Measurements from ENCODE around the gene RAB37. TPM values are rescaled to one million over a fixed set of nuclear protein-coding genes. Genes with fewer than 3 reads are reported as not detected.
A peak's percentile ranks its signal among the peaks of the same experiment; 100 is the strongest.

RAB37 gene
- total and polyA plus RNA-seq, 2 of the 13 experiments (the other 11 are each of a cell fraction or from before 2014, with no cell fraction given) = 0.91 to 3.7 TPM

- TF ChIP-seq ZNF597 (CRISPR knock-in tag; IDR thresholded peaks at IDR 0.05) = no peak
- peak; percentile 90 for TF ChIP-seq ATF7-NPFF (CRISPR knock-in tag; IDR thresholded peaks at IDR 0.05; ENCODE audit: low read depth)
- TF ChIP-seq MAZ (IDR thresholded peaks at IDR 0.05; ENCODE audit: borderline replicate concordance, low read depth, low read length) = peak; percentile 94; the same call in 1 of the 2 replicates
- peak; percentile 94 for TF ChIP-seq MAZ (CRISPR knock-in tag; IDR thresholded peaks at IDR 0.05; ENCODE audit: low read depth)
- TF ChIP-seq ZNF430 (CRISPR knock-in tag; IDR thresholded peaks at IDR 0.05) = peak; percentile 89
- TF ChIP-seq ZNF333 (CRISPR knock-in tag; IDR thresholded peaks at IDR 0.05; ENCODE audit: borderline replicate concordance) = peak; percentile 89
- peak; percentile 69; the same call in 1 of the 2 replicates for TF ChIP-seq ZKSCAN5 (CRISPR knock-in tag; IDR thresholded peaks at IDR 0.05)
- peak; percentile 71 for TF ChIP-seq ZNF121 (CRISPR knock-in tag; IDR thresholded peaks at IDR 0.05)
- TF ChIP-seq DRAP1 (CRISPR knock-in tag; IDR thresholded peaks at IDR 0.05) = peak; percentile 61
- peak; percentile 91; the same call in 1 of the 2 replicates for TF ChIP-seq ZNF572 (CRISPR knock-in tag; IDR thresholded peaks at IDR 0.05)
- peak; percentile 95 for TF ChIP-seq GATAD2A (CRISPR knock-in tag; IDR thresholded peaks at IDR 0.05)
- TF ChIP-seq HNRNPK (IDR thresholded peaks at IDR 0.05; ENCODE audit: low read depth, low read length, poor library complexity, severe bottlenecking) = peak; percentile 73
- 0 out of 2 replicates have a peak, but pooled peaks have one; percentile 15 for TF ChIP-seq ARID3A (IDR thresholded peaks at IDR 0.05; ENCODE audit: low read depth, low read length)
- peak in 1 of 2 experiments; percentile 49; a peak in 2 of 4 replicates for TF ChIP-seq POLR2A (IDR thresholded peaks at IDR 0.05; ENCODE audit: insufficient read depth in 1 of 2, low read depth in 2 of 2, low read length in 2 of 2)
- peak; percentile 85 for TF ChIP-seq ZKSCAN8 (CRISPR knock-in tag; IDR thresholded peaks at IDR 0.05; ENCODE audit: borderline replicate concordance)
- peak; percentile 47; the same call in 1 of the 2 replicates for TF ChIP-seq ZNF543 (CRISPR knock-in tag; IDR thresholded peaks at IDR 0.05)
- TF ChIP-seq HOMEZ (CRISPR knock-in tag; IDR thresholded peaks at IDR 0.05; ENCODE audit: low read depth) = peak; percentile 21
- peak; percentile 71 for TF ChIP-seq ZNF264 (CRISPR knock-in tag; IDR thresholded peaks at IDR 0.05)
- TF ChIP-seq ZNF350 (CRISPR knock-in tag; IDR thresholded peaks at IDR 0.05; ENCODE audit: borderline replicate concordance, low read depth) = peak; percentile 62
- peak; percentile 75 for TF ChIP-seq ISL2 (CRISPR knock-in tag; IDR thresholded peaks at IDR 0.05)
- peak; percentile 94 for TF ChIP-seq ZBTB7A (CRISPR knock-in tag; IDR thresholded peaks at IDR 0.05)
- TF ChIP-seq ZSCAN20 (CRISPR knock-in tag; IDR thresholded peaks at IDR 0.05; ENCODE audit: borderline replicate concordance) = peak; percentile 29; the same call in 1 of the 2 replicates
- TF ChIP-seq RELA (CRISPR knock-in tag; IDR thresholded peaks at IDR 0.05) = peak; percentile 24; the same call in 1 of the 2 replicates
- peak; percentile 83; the same call in 1 of the 2 replicates for TF ChIP-seq MYC (CRISPR knock-in tag; IDR thresholded peaks at IDR 0.05; ENCODE audit: borderline replicate concordance)
- peak; percentile 2; the same call in 1 of the 2 replicates for TF ChIP-seq STAG1 (CRISPR knock-in tag; IDR thresholded peaks at IDR 0.05)
- peak; percentile 56; the same call in 1 of the 2 replicates for TF ChIP-seq KDM2A (CRISPR knock-in tag; IDR thresholded peaks at IDR 0.05; ENCODE audit: borderline replicate concordance, low read depth)
Measured at GRCh38 chr17:74763565-74764387, 26.7 kb downstream of the RAB37 start (continued).

Measured in HepG2 (cell line).